WTC11 (cell line): ENCODE measurements around the gene GOLGA6C. TPM values are rescaled to one million over a fixed set of nuclear protein-coding genes. Genes with fewer than 3 reads are reported as not detected.

Experiments
- ATAC-seq: fragments of 200-7000 bp; cut with Tn5 transposase; 2 replicates; pipeline ENCODE4 v1.10.0; 2021; ENCODE audit warnings: mild to moderate bottlenecking, moderate library complexity
- CTCF ChIA-PET: fragments of 300-600 bp; sonication (Branson Sonifier 250); formaldehyde crosslinking; loops from one replicate; lab custom pipeline; 2021; ENCODE audit warnings: antibody characterized with exemption; lab: Charles Lee
- POLR2A ChIA-PET: fragments of 350-600 bp; sonication (Branson Sonifier 250); formaldehyde crosslinking; loops from one replicate; lab custom pipeline; 2021; ENCODE audit warnings: antibody characterized with exemption; lab: Charles Lee
- DNase-seq: peaks from one replicate; pipeline ENCODE4 v3.0.0; 2021; ENCODE audit warnings: low spot score
- H3K27ac Mint-ChIP-seq: 2 replicates; pipeline ENCODE4 v1.8.0; 2021; ENCODE audit warnings: mixed read lengths
- H3K27me3 Mint-ChIP-seq: 2 replicates; pipeline ENCODE4 v1.8.0; 2021; ENCODE audit warnings: low read depth, mild to moderate bottlenecking, moderate library complexity, mixed read lengths
- H3K36me3 Mint-ChIP-seq: 2 replicates; pipeline ENCODE4 v1.8.0; 2021; ENCODE audit warnings: mixed read lengths
- H3K4me1 Mint-ChIP-seq: 2 replicates; pipeline ENCODE4 v1.8.0; 2022; ENCODE audit warnings: mixed read lengths
- H3K4me3 Mint-ChIP-seq: 2 replicates; pipeline ENCODE4 v1.8.0; 2021; ENCODE audit warnings: mild to moderate bottlenecking, moderate library complexity, mixed read lengths
- H3K9me3 Mint-ChIP-seq: 2 replicates; pipeline ENCODE4 v1.8.0; 2021; ENCODE audit warnings: mixed read lengths
- AFF4 ChIP-seq: sonication (generic); formaldehyde crosslinking; IDR thresholded peaks from 2 replicates; pipeline ENCODE4 v1.8.1; 2023; ENCODE audit warnings: mild to moderate bottlenecking, missing genetic modification reagents, borderline replicate concordance
- ATF2 ChIP-seq: sonication (generic); formaldehyde crosslinking; IDR thresholded peaks from 2 replicates; pipeline ENCODE4 v1.8.1; 2022; ENCODE audit warnings: low read depth, missing genetic modification reagents, borderline replicate concordance
- CBFB ChIP-seq: sonication (generic); formaldehyde crosslinking; IDR thresholded peaks from 2 replicates; pipeline ENCODE4 v1.8.1; 2022; ENCODE audit warnings: mild to moderate bottlenecking, low read depth, missing genetic modification reagents
- CTCF ChIP-seq: fragments of 200-600 bp; IDR thresholded peaks from 2 replicates; pipeline ENCODE4 v1.8.0; 2022; ENCODE audit warnings: antibody characterized with exemption
- EMX1 ChIP-seq: fragments of 250-450 bp; sonication (Bioruptor Pico); IDR thresholded peaks from 2 replicates; pipeline ENCODE4 v1.8.0; 2021; ENCODE audit warnings: mild to moderate bottlenecking
- IRF1 ChIP-seq: sonication (generic); formaldehyde crosslinking; IDR thresholded peaks from 2 replicates; pipeline ENCODE4 v1.8.0; 2023; ENCODE audit warnings: missing genetic modification reagents
- JAZF1 ChIP-seq: fragments of 250-450 bp; sonication (Bioruptor Pico); IDR thresholded peaks from 2 replicates; pipeline ENCODE4 v1.9.0; 2021; ENCODE audit warnings: moderate library complexity, mild to moderate bottlenecking, inconsistent platforms
- JUN ChIP-seq: sonication (generic); formaldehyde crosslinking; IDR thresholded peaks from 2 replicates; pipeline ENCODE4 v1.8.0; 2023; ENCODE audit warnings: mild to moderate bottlenecking, missing genetic modification reagents
- MLX ChIP-seq: sonication (generic); formaldehyde crosslinking; IDR thresholded peaks from 2 replicates; pipeline ENCODE4 v1.8.1; 2023; ENCODE audit warnings: mild to moderate bottlenecking, missing genetic modification reagents, moderate library complexity
- NFYB ChIP-seq: sonication (generic); formaldehyde crosslinking; conservative IDR thresholded peaks from 2 replicates; pipeline ENCODE4 v1.8.0; 2022; ENCODE audit warnings: low read depth, missing genetic modification reagents
- PRRX2 ChIP-seq: fragments of 250-450 bp; sonication (Bioruptor Pico); IDR thresholded peaks from 2 replicates; pipeline ENCODE4 v1.8.0; 2021; ENCODE audit warnings: mild to moderate bottlenecking
- RORB ChIP-seq: fragments of 250-450 bp; sonication (Bioruptor Pico); IDR thresholded peaks from 2 replicates; pipeline ENCODE4 v1.9.0; 2021; ENCODE audit warnings: mild to moderate bottlenecking
- SMAD3 ChIP-seq: sonication (generic); formaldehyde crosslinking; IDR thresholded peaks from 2 replicates; pipeline ENCODE4 v1.8.0; 2022; ENCODE audit warnings: missing genetic modification reagents, mild to moderate bottlenecking, borderline replicate concordance
- TCF7 ChIP-seq: sonication (generic); formaldehyde crosslinking; IDR thresholded peaks from 2 replicates; pipeline ENCODE4 v1.8.0; 2022; ENCODE audit warnings: mild to moderate bottlenecking, low read depth, missing genetic modification reagents, moderate library complexity
- TEAD1 ChIP-seq: sonication (generic); formaldehyde crosslinking; IDR thresholded peaks from 2 replicates; pipeline ENCODE4 v1.8.0; 2022; ENCODE audit warnings: mild to moderate bottlenecking, missing genetic modification reagents
- TEAD4 ChIP-seq: sonication (generic); formaldehyde crosslinking; IDR thresholded peaks from 2 replicates; pipeline ENCODE4 v1.8.0; 2022; ENCODE audit warnings: mild to moderate bottlenecking, missing genetic modification reagents
- ZBTB43 ChIP-seq: sonication (generic); formaldehyde crosslinking; IDR thresholded peaks from 2 replicates; pipeline ENCODE4 v1.8.1; 2023; ENCODE audit warnings: mild to moderate bottlenecking, missing genetic modification reagents
- ZMAT4 ChIP-seq: fragments of 250-450 bp; sonication (Bioruptor Pico); IDR thresholded peaks from 2 replicates; pipeline ENCODE4 v1.9.0; 2021; ENCODE audit warnings: mild to moderate bottlenecking
- ZNF219 ChIP-seq: sonication (generic); formaldehyde crosslinking; IDR thresholded peaks from 2 replicates; pipeline ENCODE4 v1.8.0; 2023; ENCODE audit warnings: missing genetic modification reagents, mild to moderate bottlenecking, borderline replicate concordance
- ZNF232 ChIP-seq: sonication (generic); formaldehyde crosslinking; IDR thresholded peaks from 2 replicates; pipeline ENCODE4 v1.8.0; 2022; ENCODE audit warnings: mild to moderate bottlenecking, missing genetic modification reagents
- total RNA-seq: library from RNA; stranded (reverse); gene quantifications from 3 replicates; pipeline ENCODE4 v1.2.3, GENCODE V29; 2021

Gene GOLGA6C
- total RNA-seq, 1 experiment from 2014 or later, result 0.52 TPM

GRCh38 chr15:75233504-75234190 lies 24.5 kb upstream of the GOLGA6C start:
- ChIA-PET POLR2A (no interaction called here), CTCF (interaction anchor here (0.9 kb wide), 1 partner anchor 13 kb away, joined by 4 read pairs; no protein-coding TSS in a partner anchor)
- DNase-seq (no peak), ATAC-seq (no peak)
- Mint-ChIP-seq H3K9me3 (no peaks in the 10 kb centered on the region), H3K4me1 (peaks cover 17% of the 10 kb centered on the region), H3K36me3 (no peaks in the 10 kb centered on the region), H3K27ac (no peak overlapping the region), H3K4me3 (no peak overlapping the region), H3K27me3 (peaks cover 18% of the 10 kb centered on the region)
- no peak for TF ChIP-seq SMAD3 (CRISPR knock-in tag)
- TF ChIP-seq ZNF219, result no peak
- TF ChIP-seq TEAD4 (CRISPR knock-in tag), result no peak
- no peak for TF ChIP-seq ZBTB43 (CRISPR knock-in tag)
- TF ChIP-seq JAZF1 (CRISPR knock-in tag), result no peak
- TF ChIP-seq MLX (CRISPR knock-in tag), result no peak
- TF ChIP-seq CBFB (CRISPR knock-in tag), result no peak
- no peak for TF ChIP-seq CTCF
- no peak for TF ChIP-seq TEAD1 (CRISPR knock-in tag)
- no peak for TF ChIP-seq EMX1 (CRISPR knock-in tag)
- TF ChIP-seq ZMAT4 (CRISPR knock-in tag), result no peak

- CTCF ChIA-PET, result interaction anchor here (0.9 kb wide), 1 partner anchor 13 kb away, joined by 4 read pairs; no protein-coding TSS in a partner anchor
Measured at GRCh38 chr15:75234191-75234810, 23.8 kb upstream of the GOLGA6C start.

More at GRCh38 chr15:75234191-75234810, 23.8 kb upstream of the GOLGA6C start:
- ATAC-seq (no peak), DNase-seq (peak; percentile 1)
- Mint-ChIP-seq H3K27ac (no peak overlapping the region), H3K9me3 (no peaks in the 10 kb centered on the region), H3K27me3 (peaks cover 20% of the 10 kb centered on the region), H3K36me3 (no peaks in the 10 kb centered on the region), H3K4me1 (peaks cover 17% of the 10 kb centered on the region), H3K4me3 (no peak overlapping the region)
- POLR2A ChIA-PET, result no interaction called here
- no peak for TF ChIP-seq ZNF232
- no peak for TF ChIP-seq IRF1 (CRISPR knock-in tag)
- TF ChIP-seq PRRX2 (CRISPR knock-in tag), result no peak
- no peak for TF ChIP-seq TCF7 (CRISPR knock-in tag)
- no peak for TF ChIP-seq RORB (CRISPR knock-in tag)
- no peak for TF ChIP-seq JUN (CRISPR knock-in tag)
- no peak for TF ChIP-seq NFYB
- TF ChIP-seq ATF2 (CRISPR knock-in tag), result no peak
- TF ChIP-seq AFF4, result no peak
